CD4-positive, alpha-beta T cell treated with Interleukin-17A for 4 hours (primary cell): Measurements from ENCODE around the gene TAOK2.
"Not testable (repeated sequence)": the region's sequence is repeated elsewhere in the genome, so short reads cannot be mapped to it uniquely, and the experiment has no call there.

Experiments used
- DNase-seq: peaks from one replicate; pipeline ENCODE4 v3.0.0-alpha.2; 2020; ENCODE audit warnings: mixed read lengths

The TAOK2 gene

GRCh38 chr16:30004811-30005242 is 31.2 kb downstream of the TAOK2 start:
- no peak for DNase-seq

GRCh38 chr16:30005341-30006094 is 31.9 kb downstream of the TAOK2 start:
- peak; percentile 56 for DNase-seq

GRCh38 chr16:30006095-30006473 is 32.4 kb downstream of the TAOK2 start:
- DNase-seq, result no peak

GRCh38 chr16:30006659-30007377 is 33.1 kb downstream of the TAOK2 start:
- no peak for DNase-seq

- DNase-seq, result no peak
These were observed 33.8 kb downstream of the TAOK2 start for GRCh38 chr16:30007378-30007895.

- no peak for DNase-seq
These were observed 35.6 kb downstream of the TAOK2 start for GRCh38 chr16:30009085-30009862.

- DNase-seq, result no peak
These were observed 36.5 kb downstream of the TAOK2 start for GRCh38 chr16:30009990-30010843.

GRCh38 chr16:30010844-30011713 is 37.4 kb downstream of the TAOK2 start, which contains the start of gene DOC2A:
TSS of gene DOC2A (minus strand) at chr16:30011027. CDS start at chr16:30010222, 805 bp downstream.
- DNase-seq, result peak; percentile 43

GRCh38 chr16:30011714-30012504 is 38.2 kb downstream of the TAOK2 start:
- no peak for DNase-seq

- not testable (repeated sequence) for DNase-seq
These were observed 38.9 kb downstream of the TAOK2 start for GRCh38 chr16:30012598-30012997.

GRCh38 chr16:30015450-30015849 is 41.8 kb downstream of the TAOK2 start:
- DNase-seq, result not testable (repeated sequence)

GRCh38 chr16:30016555-30017276 is 43.0 kb downstream of the TAOK2 start:
- DNase-seq, result no peak

GRCh38 chr16:30017277-30017656 is 43.6 kb downstream of the TAOK2 start:
- no peak for DNase-seq

- DNase-seq, result not testable (repeated sequence)
These were observed 44.3 kb downstream of the TAOK2 start for GRCh38 chr16:30017937-30018336.

- no peak for DNase-seq
These were observed 45.1 kb downstream of the TAOK2 start for GRCh38 chr16:30018731-30019158.

GRCh38 chr16:30022887-30023286 is 49.2 kb downstream of the TAOK2 start, which contains the start of gene C16orf92:
TSS of gene C16orf92 (plus strand) at chr16:30023198. CDS start at chr16:30023341, 143 bp downstream.
- DNase-seq, result no peak

GRCh38 chr16:30023586-30023985 is 49.9 kb downstream of the TAOK2 start:
- no peak for DNase-seq

- no peak for DNase-seq
These were observed 50.8 kb downstream of the TAOK2 start for GRCh38 chr16:30024451-30024850.

GRCh38 chr16:30025156-30025555 is 51.5 kb downstream of the TAOK2 start:
- DNase-seq, result no peak
